HEK293 (cell line): ENCODE measurements around the gene SPP2.

Experiments
- CTCF ChIA-PET: fragments of 350-600 bp; formaldehyde crosslinking; extraction: SDS; loops from one replicate; lab custom pipeline; 2021; ENCODE audit warnings: antibody characterized with exemption; lab: Yijun Ruan, JAX
- POLR2A ChIA-PET: fragments of 300-600 bp; formaldehyde crosslinking; extraction: SDS; loops from one replicate; lab custom pipeline; 2020; ENCODE audit warnings: antibody characterized with exemption, inconsistent platforms; lab: Yijun Ruan, JAX
- H3K27ac ChIP-seq: fragments of 200-500 bp; sonication (Bioruptor generic); 2 replicates; pipeline ENCODE4 v1.5.1; 2014; ENCODE audit warnings: low read depth, low read length, control low read depth, inconsistent platforms; ENCODE audit errors: extremely low read depth
- H3K36me3 ChIP-seq, 2 experiments: fragments of 200-500 bp in 1 of 2; sonication (Bioruptor generic) in 1 of 2; 1 replicate in 1 of 2; 2 replicates in 1 of 2; pipeline ENCODE4 v1.5.1; 2014 to 2017; ENCODE audit warnings: inconsistent platforms in 2 of 2, low read length in 2 of 2; ENCODE audit not compliant: control insufficient read depth in 2 of 2, insufficient read depth in 1 of 2
- H3K4me1 ChIP-seq: fragments of 200-500 bp; sonication (Bioruptor generic); 2 replicates; pipeline ENCODE4 v1.5.1; 2014; ENCODE audit warnings: mild to moderate bottlenecking, low read length, inconsistent platforms; ENCODE audit not compliant: control insufficient read depth, insufficient read depth
- H3K4me3 ChIP-seq: 2 replicates; pipeline ENCODE4 v1.5.1; 2011; ENCODE audit warnings: low read depth, mild to moderate bottlenecking, control low read depth, low read length, moderate library complexity
- H3K9me3 ChIP-seq: fragments of 200-500 bp; sonication (Bioruptor generic); 2 replicates; pipeline ENCODE4 v1.5.1; 2014; ENCODE audit warnings: low read depth, low read length, inconsistent platforms; ENCODE audit not compliant: control insufficient read depth, insufficient read depth
- BCL11B ChIP-seq: fragments of 450-650 bp; formaldehyde crosslinking; IDR thresholded peaks from 2 replicates; pipeline ENCODE4 v1.5.1; 2016; ENCODE audit warnings: low read depth, missing biosample characterization, missing genetic modification characterization
- KLF1 ChIP-seq: fragments of 450-650 bp; formaldehyde crosslinking; IDR thresholded peaks from 2 replicates; pipeline ENCODE4 v1.5.1; 2016; ENCODE audit warnings: missing biosample characterization, missing genetic modification characterization
- PRDM4 ChIP-seq: fragments of 450-650 bp; formaldehyde crosslinking; IDR thresholded peaks from 2 replicates; pipeline ENCODE4 v1.5.1; 2017; ENCODE audit warnings: missing biosample characterization, missing genetic modification characterization
- RBAK ChIP-seq: fragments of 450-650 bp; formaldehyde crosslinking; IDR thresholded peaks from 2 replicates; pipeline ENCODE4 v1.5.1; 2016; ENCODE audit warnings: missing biosample characterization, missing genetic modification characterization
- SP3 ChIP-seq: fragments of 450-650 bp; formaldehyde crosslinking; IDR thresholded peaks from 2 replicates; pipeline ENCODE4 v1.5.1; 2016; ENCODE audit warnings: missing biosample characterization, missing genetic modification characterization
- ZFP69B ChIP-seq: fragments of 450-650 bp; formaldehyde crosslinking; IDR thresholded peaks from 2 replicates; pipeline ENCODE4 v1.5.1; 2016; ENCODE audit warnings: missing biosample characterization, missing genetic modification characterization
- ZNF138 ChIP-seq: fragments of 450-650 bp; formaldehyde crosslinking; IDR thresholded peaks from 2 replicates; pipeline ENCODE4 v1.5.1; 2016; ENCODE audit warnings: missing biosample characterization, missing genetic modification characterization, borderline replicate concordance
- ZNF148 ChIP-seq: fragments of 450-650 bp; formaldehyde crosslinking; IDR thresholded peaks from 2 replicates; pipeline ENCODE4 v1.5.0; 2017; ENCODE audit warnings: missing biosample characterization, missing genetic modification characterization, borderline replicate concordance
- ZNF248 ChIP-seq: fragments of 450-650 bp; formaldehyde crosslinking; IDR thresholded peaks from 2 replicates; pipeline ENCODE4 v1.5.1; 2017; ENCODE audit warnings: missing biosample characterization, missing genetic modification characterization
- ZNF354C ChIP-seq: fragments of 450-650 bp; formaldehyde crosslinking; IDR thresholded peaks from 2 replicates; pipeline ENCODE4 v1.5.1; 2016; ENCODE audit warnings: missing biosample characterization, missing genetic modification characterization, low read depth, borderline replicate concordance
- ZNF394 ChIP-seq: fragments of 450-650 bp; formaldehyde crosslinking; IDR thresholded peaks from 2 replicates; pipeline ENCODE4 v1.5.1; 2016; ENCODE audit warnings: missing biosample characterization, missing genetic modification characterization, mild to moderate bottlenecking, moderate library complexity, borderline replicate concordance
- ZNF501 ChIP-seq: fragments of 450-650 bp; formaldehyde crosslinking; IDR thresholded peaks from 2 replicates; pipeline ENCODE4 v1.5.1; 2016; ENCODE audit warnings: missing biosample characterization, missing genetic modification characterization
- ZNF529 ChIP-seq: fragments of 450-650 bp; formaldehyde crosslinking; IDR thresholded peaks from 2 replicates; pipeline ENCODE4 v1.5.1; 2017; ENCODE audit warnings: missing genetic modification characterization, missing biosample characterization; ENCODE audit not compliant: insufficient replicate concordance
- ZNF548 ChIP-seq: fragments of 450-650 bp; formaldehyde crosslinking; IDR thresholded peaks from 2 replicates; pipeline ENCODE4 v1.5.1; 2016; ENCODE audit warnings: missing biosample characterization, missing genetic modification characterization
- ZNF645 ChIP-seq: fragments of 450-650 bp; formaldehyde crosslinking; IDR thresholded peaks from 2 replicates; pipeline ENCODE4; 2016; ENCODE audit warnings: missing biosample characterization, missing genetic modification characterization
- ZNF670 ChIP-seq: fragments of 450-650 bp; formaldehyde crosslinking; IDR thresholded peaks from 2 replicates; pipeline ENCODE4 v1.5.1; 2016; ENCODE audit warnings: missing biosample characterization, missing genetic modification characterization, low read depth
- ZNF747 ChIP-seq: fragments of 450-650 bp; formaldehyde crosslinking; IDR thresholded peaks from 2 replicates; pipeline ENCODE4 v1.5.1; 2016; ENCODE audit warnings: missing biosample characterization, missing genetic modification characterization
- ZNF837 ChIP-seq: fragments of 450-650 bp; formaldehyde crosslinking; IDR thresholded peaks from 2 replicates; pipeline ENCODE4 v1.5.1; 2016; ENCODE audit warnings: missing biosample characterization, missing genetic modification characterization
- TF ChIP-seq, protein P1 (sequence below): fragments of 450-650 bp; formaldehyde crosslinking; IDR thresholded peaks from 2 replicates; pipeline ENCODE4 v1.5.1; 2016; ENCODE audit warnings: missing biosample characterization, missing genetic modification characterization

SPP2 gene

DNA sequence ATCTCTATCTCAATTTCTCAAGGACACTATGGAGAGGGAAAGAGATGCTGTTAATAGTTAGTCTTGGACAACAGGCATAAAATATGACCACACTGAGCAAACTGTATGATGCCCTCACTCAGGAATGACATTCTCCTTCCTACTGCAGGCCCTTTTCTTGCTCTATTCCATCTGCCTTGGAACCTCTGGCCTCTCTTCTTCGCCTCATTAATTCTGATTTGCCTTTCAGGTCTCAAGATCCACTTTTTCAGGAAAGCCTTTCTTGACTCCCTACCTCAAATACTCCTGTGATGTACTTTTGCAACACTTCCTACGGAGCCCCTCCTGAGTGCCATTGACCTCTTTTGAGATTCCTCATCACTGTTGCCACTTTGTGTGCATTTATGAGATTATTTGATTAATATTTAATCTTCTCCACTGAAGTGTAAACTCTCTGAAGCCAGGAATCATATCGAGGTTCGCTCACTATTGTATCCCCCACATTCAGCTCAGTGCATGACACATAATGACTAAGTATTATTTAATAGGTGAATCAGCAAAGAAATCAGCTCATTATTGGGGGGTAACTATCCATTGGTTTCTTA lies 21.3 kb upstream of the SPP2 start:
- Histone ChIP-seq H3K27ac (no peak overlapping the region), H3K36me3 (no peaks in the 10 kb centered on the region), H3K4me3 (no peak overlapping the region), H3K4me1 (no peaks in the 10 kb centered on the region), H3K9me3 (no peaks in the 10 kb centered on the region)
- CTCF ChIA-PET = no interaction called here
- POLR2A ChIA-PET = no interaction called here
- TF ChIP-seq ZNF138 (tag by site-specific recombination) (no peak), ZNF394 (tag by site-specific recombination) (no peak), KLF1 (tag by site-specific recombination) (no peak), ZNF529 (tag by site-specific recombination) (no peak), ZNF548 (tag by site-specific recombination) (no peak), ZNF248 (no peak), ZNF747 (tag by site-specific recombination) (no peak), SP3 (tag by site-specific recombination) (no peak), ZNF148 (tag by site-specific recombination) (no peak), PRDM4 (tag by site-specific recombination) (no peak), ZNF501 (no peak), BCL11B (tag by site-specific recombination) (no peak), ZNF837 (tag by site-specific recombination) (no peak)

DNA sequence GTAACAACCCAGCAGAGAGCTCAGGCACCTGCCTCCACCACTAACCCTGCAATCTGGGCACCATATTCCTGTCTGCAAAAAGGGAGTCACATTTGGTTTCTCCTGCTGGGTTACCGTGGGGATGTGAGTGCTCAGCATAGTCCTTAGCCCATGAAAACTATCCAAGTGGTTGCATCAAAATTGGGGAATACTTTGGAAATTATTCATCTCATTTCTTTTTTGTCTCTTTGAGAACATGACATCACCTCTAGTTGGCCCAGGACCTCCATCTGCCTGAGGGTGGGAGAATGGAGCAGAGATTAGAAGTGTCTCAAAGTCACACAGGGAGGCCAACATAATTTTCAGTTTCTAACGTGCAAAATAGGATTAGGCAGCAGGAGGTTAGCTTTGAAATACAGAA lies 19.3 kb upstream of the SPP2 start:
- CTCF ChIA-PET = interaction anchor here (1.1 kb wide), 1 partner anchor 514 kb away, joined by 3 read pairs; no protein-coding TSS in a partner anchor
- TF ChIP-seq ZNF670 = no peak
- no peak for TF ChIP-seq ZNF354C
- no peak for TF ChIP-seq ZFP69B (tag by site-specific recombination)
- TF ChIP-seq RBAK (tag by site-specific recombination) = no peak
- TF ChIP-seq, all 188 proteins: peak for 0
- Histone ChIP-seq H3K27ac (no peak overlapping the region), H3K36me3 (no peaks in the 10 kb centered on the region), H3K9me3 (no peaks in the 10 kb centered on the region), H3K4me3 (no peak overlapping the region), H3K4me1 (no peaks in the 10 kb centered on the region)
- POLR2A ChIA-PET = interaction anchor here (0.6 kb wide), 1 partner anchor 92 kb away, joined by 3 read pairs; no protein-coding TSS in a partner anchor

GRCh38 chr2:234032279-234032856 lies 18.1 kb upstream of the SPP2 start:
- no peak for TF ChIP-seq ZNF138 (tag by site-specific recombination)
- TF ChIP-seq, protein P1, sequence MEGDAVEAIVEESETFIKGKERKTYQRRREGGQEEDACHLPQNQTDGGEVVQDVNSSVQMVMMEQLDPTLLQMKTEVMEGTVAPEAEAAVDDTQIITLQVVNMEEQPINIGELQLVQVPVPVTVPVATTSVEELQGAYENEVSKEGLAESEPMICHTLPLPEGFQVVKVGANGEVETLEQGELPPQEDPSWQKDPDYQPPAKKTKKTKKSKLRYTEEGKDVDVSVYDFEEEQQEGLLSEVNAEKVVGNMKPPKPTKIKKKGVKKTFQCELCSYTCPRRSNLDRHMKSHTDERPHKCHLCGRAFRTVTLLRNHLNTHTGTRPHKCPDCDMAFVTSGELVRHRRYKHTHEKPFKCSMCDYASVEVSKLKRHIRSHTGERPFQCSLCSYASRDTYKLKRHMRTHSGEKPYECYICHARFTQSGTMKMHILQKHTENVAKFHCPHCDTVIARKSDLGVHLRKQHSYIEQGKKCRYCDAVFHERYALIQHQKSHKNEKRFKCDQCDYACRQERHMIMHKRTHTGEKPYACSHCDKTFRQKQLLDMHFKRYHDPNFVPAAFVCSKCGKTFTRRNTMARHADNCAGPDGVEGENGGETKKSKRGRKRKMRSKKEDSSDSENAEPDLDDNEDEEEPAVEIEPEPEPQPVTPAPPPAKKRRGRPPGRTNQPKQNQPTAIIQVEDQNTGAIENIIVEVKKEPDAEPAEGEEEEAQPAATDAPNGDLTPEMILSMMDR (tag by site-specific recombination) = no peak
- no peak for TF ChIP-seq ZNF645
- TF ChIP-seq ZNF354C = no peak
- TF ChIP-seq, all 188 proteins: peak for 0
- H3K4me3 ChIP-seq = no peak overlapping the region
- no peak overlapping the region for H3K27ac ChIP-seq
- H3K4me1 ChIP-seq = no peaks in the 10 kb centered on the region
- CTCF ChIA-PET = no interaction called here
- POLR2A ChIA-PET = no interaction called here
- H3K9me3 ChIP-seq = no peaks in the 10 kb centered on the region
- no peaks in the 10 kb centered on the region for H3K36me3 ChIP-seq
